ENCODE results near the gene KNCN. TPM values are rescaled to one million over a fixed set of nuclear protein-coding genes. Genes with fewer than 3 reads are reported as not detected.

KNCN gene
- polyA plus RNA-seq, 1 experiment, result not detected

GRCh38 chr1:46583494-46583893, 32.0 kb upstream of the KNCN start:
- TF ChIP-seq CTCF (IDR thresholded peaks at IDR 0.05; ENCODE audit: low read depth, low read length), result no peak
- DNase-seq (ENCODE audit: low read depth, low spot score), result no peak
- Histone ChIP-seq H3K4me3 (ENCODE audit: low read depth, low read length) (no peak overlapping the region), H3K27ac (ENCODE audit: low read depth, low read length) (no peak overlapping the region), H3K27me3 (ENCODE audit: control insufficient read depth, insufficient read depth, low read length) (no peaks in the 10 kb centered on the region), H3K9me3 (ENCODE audit: control insufficient read depth, insufficient read depth, low read length) (no peaks in the 10 kb centered on the region)
- POLR2A ChIA-PET, result no interaction called here
- CTCF ChIA-PET, result interaction anchor here (1.1 kb wide), 1 partner anchor 177 kb away, joined by 6 read pairs; no protein-coding TSS in a partner anchor

GRCh38 chr1:46582972-46583371, 31.5 kb upstream of the KNCN start:
- no peak overlapping the region for H3K4me3 ChIP-seq (ENCODE audit: low read depth, low read length)
- H3K27ac ChIP-seq (ENCODE audit: low read depth, low read length), result no peak overlapping the region
- H3K9me3 ChIP-seq (ENCODE audit: control insufficient read depth, insufficient read depth, low read length), result no peaks in the 10 kb centered on the region
- TF ChIP-seq CTCF (IDR thresholded peaks at IDR 0.05; ENCODE audit: low read depth, low read length), result no peak
- POLR2A ChIA-PET, result no interaction called here
- H3K27me3 ChIP-seq (ENCODE audit: control insufficient read depth, insufficient read depth, low read length), result no peaks in the 10 kb centered on the region
- CTCF ChIA-PET, result no interaction called here
- no peak for DNase-seq (ENCODE audit: low read depth, low spot score)

- no peak for TF ChIP-seq CTCF (IDR thresholded peaks at IDR 0.05; ENCODE audit: low read depth, low read length)
- H3K9me3 ChIP-seq (ENCODE audit: control insufficient read depth, insufficient read depth, low read length), result no peaks in the 10 kb centered on the region
- POLR2A ChIA-PET, result no interaction called here
- CTCF ChIA-PET, result no interaction called here
- no peak for DNase-seq (ENCODE audit: low read depth, low spot score)
- H3K27me3 ChIP-seq (ENCODE audit: control insufficient read depth, insufficient read depth, low read length), result no peaks in the 10 kb centered on the region
- H3K27ac ChIP-seq (ENCODE audit: low read depth, low read length), result no peak overlapping the region
- H3K4me3 ChIP-seq (ENCODE audit: low read depth, low read length), result no peak overlapping the region
These were observed 30.4 kb upstream of the KNCN start for GRCh38 chr1:46581681-46582455.

- H3K27me3 ChIP-seq (ENCODE audit: control insufficient read depth, insufficient read depth, low read length), result no peaks in the 10 kb centered on the region
- no peaks in the 10 kb centered on the region for H3K9me3 ChIP-seq (ENCODE audit: control insufficient read depth, insufficient read depth, low read length)
- TF ChIP-seq CTCF (IDR thresholded peaks at IDR 0.05; ENCODE audit: low read depth, low read length), result no peak
- no peak for DNase-seq (ENCODE audit: low read depth, low spot score)
- ChIA-PET POLR2A (no interaction called here), CTCF (interaction anchor here (0.6 kb wide), 1 partner anchor 51 kb away, joined by 11 read pairs; no protein-coding TSS in a partner anchor)
- H3K27ac ChIP-seq (ENCODE audit: low read depth, low read length), result no peak overlapping the region
- no peak overlapping the region for H3K4me3 ChIP-seq (ENCODE audit: low read depth, low read length)
These were observed 28.9 kb upstream of the KNCN start for GRCh38 chr1:46580140-46580903.

- no peak overlapping the region for H3K27ac ChIP-seq (ENCODE audit: low read depth, low read length)
- POLR2A ChIA-PET, result no interaction called here
- H3K4me3 ChIP-seq (ENCODE audit: low read depth, low read length), result no peak overlapping the region
- CTCF ChIA-PET, result no interaction called here
- no peak for TF ChIP-seq CTCF (IDR thresholded peaks at IDR 0.05; ENCODE audit: low read depth, low read length)
- H3K27me3 ChIP-seq (ENCODE audit: control insufficient read depth, insufficient read depth, low read length), result no peaks in the 10 kb centered on the region
- no peak for DNase-seq (ENCODE audit: low read depth, low spot score)
- no peaks in the 10 kb centered on the region for H3K9me3 ChIP-seq (ENCODE audit: control insufficient read depth, insufficient read depth, low read length)
These were observed 26.2 kb upstream of the KNCN start for GRCh38 chr1:46577671-46578070.

Data from AG04450 (cell line).